ENCODE data around the gene CHST1.

DNA sequence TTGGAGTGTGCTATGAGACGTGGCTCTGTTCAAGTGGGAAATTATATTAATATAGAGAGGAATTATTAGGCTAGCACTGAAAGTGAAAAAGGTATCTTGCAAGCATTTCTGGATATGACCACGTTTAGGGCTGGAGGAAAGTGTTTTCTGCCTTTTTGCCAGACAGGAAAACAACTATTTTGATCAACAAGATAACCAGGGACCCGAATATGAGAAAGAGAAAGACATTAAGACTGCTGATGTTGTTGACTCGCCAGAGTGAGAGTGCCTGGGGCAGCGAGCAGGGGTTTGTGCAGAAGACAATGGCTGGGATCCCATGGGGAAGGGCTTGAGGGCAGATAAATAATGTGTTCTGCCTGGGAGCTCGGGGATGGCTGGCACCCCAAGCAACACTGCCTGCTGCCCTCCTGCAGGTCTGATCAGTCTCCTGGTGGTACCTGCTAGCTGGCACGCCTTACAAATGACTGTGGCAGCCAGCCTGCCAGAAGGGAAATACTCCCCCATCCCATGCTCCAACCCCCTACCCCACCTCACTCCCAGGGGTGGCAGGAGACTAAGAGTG lies 23.1 kb upstream of the CHST1 start:
- TF ChIP-seq, protein P1, sequence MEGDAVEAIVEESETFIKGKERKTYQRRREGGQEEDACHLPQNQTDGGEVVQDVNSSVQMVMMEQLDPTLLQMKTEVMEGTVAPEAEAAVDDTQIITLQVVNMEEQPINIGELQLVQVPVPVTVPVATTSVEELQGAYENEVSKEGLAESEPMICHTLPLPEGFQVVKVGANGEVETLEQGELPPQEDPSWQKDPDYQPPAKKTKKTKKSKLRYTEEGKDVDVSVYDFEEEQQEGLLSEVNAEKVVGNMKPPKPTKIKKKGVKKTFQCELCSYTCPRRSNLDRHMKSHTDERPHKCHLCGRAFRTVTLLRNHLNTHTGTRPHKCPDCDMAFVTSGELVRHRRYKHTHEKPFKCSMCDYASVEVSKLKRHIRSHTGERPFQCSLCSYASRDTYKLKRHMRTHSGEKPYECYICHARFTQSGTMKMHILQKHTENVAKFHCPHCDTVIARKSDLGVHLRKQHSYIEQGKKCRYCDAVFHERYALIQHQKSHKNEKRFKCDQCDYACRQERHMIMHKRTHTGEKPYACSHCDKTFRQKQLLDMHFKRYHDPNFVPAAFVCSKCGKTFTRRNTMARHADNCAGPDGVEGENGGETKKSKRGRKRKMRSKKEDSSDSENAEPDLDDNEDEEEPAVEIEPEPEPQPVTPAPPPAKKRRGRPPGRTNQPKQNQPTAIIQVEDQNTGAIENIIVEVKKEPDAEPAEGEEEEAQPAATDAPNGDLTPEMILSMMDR (IDR thresholded peaks at IDR 0.05; ENCODE audit: insufficient read depth, low read depth, low read length): no peak
- TF ChIP-seq EZH2 (IDR thresholded peaks at IDR 0.05; ENCODE audit: insufficient read depth, low read length): no peak

Measured in astrocyte (in vitro differentiated cells and primary cell).